ENCODE data around the gene IL4R. TPM values are rescaled to one million over a fixed set of nuclear protein-coding genes. Genes with fewer than 3 reads are reported as not detected.

The IL4R gene
- total and polyA plus RNA-seq, 2 experiments from 2014 or later: 6.4 to 17.6 TPM

DNA sequence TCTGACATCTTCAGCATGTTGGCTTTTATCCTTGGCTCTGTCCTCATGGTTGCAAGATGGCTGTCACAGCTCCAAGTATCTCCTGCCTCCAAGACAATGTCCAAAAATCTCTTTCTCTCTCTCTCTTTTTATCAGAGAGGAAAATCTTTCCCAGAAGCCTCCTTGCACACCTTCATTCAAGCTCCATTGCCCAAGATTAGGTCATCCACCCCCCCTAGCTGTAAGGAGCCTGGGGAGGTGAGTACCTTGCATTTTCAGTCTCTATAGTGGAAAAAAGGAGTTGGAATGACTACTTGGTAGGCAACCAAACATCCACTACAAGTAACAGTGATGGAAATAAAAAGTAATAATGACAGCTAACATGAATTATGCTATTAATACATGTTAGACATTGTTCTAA lies 23.2 kb upstream of the IL4R start:
- no peak for ATAC-seq
- H3K4me3 ChIP-seq: no peak overlapping the region
- H3K27me3 ChIP-seq (ENCODE audit: insufficient read depth): no peaks in the 10 kb centered on the region

More for the DNA sequence above, 23.2 kb upstream of the IL4R start:
- Mint-ChIP-seq H3K9me3 (peaks cover 3% of the 10 kb centered on the region; the same call in 1 of the 3 replicates), H3K27ac (no peak overlapping the region), H3K4me3 (no peak overlapping the region), H3K4me1 (no peaks in the 10 kb centered on the region), H3K27me3 (ENCODE audit: insufficient read depth, low read depth, poor library complexity) (peaks cover 5% of the 10 kb centered on the region), H3K36me3 (ENCODE audit: low read depth) (peaks cover 3% of the 10 kb centered on the region; the same call in 1 of the 3 replicates)
- no peak for TF ChIP-seq CREB1 (CRISPR knock-in tag; IDR thresholded peaks at IDR 0.05; ENCODE audit: low read depth)
- no peak for TF ChIP-seq JUNB (IDR thresholded peaks at IDR 0.05; ENCODE audit: unreplicated experiment)
- TF ChIP-seq, protein P1, sequence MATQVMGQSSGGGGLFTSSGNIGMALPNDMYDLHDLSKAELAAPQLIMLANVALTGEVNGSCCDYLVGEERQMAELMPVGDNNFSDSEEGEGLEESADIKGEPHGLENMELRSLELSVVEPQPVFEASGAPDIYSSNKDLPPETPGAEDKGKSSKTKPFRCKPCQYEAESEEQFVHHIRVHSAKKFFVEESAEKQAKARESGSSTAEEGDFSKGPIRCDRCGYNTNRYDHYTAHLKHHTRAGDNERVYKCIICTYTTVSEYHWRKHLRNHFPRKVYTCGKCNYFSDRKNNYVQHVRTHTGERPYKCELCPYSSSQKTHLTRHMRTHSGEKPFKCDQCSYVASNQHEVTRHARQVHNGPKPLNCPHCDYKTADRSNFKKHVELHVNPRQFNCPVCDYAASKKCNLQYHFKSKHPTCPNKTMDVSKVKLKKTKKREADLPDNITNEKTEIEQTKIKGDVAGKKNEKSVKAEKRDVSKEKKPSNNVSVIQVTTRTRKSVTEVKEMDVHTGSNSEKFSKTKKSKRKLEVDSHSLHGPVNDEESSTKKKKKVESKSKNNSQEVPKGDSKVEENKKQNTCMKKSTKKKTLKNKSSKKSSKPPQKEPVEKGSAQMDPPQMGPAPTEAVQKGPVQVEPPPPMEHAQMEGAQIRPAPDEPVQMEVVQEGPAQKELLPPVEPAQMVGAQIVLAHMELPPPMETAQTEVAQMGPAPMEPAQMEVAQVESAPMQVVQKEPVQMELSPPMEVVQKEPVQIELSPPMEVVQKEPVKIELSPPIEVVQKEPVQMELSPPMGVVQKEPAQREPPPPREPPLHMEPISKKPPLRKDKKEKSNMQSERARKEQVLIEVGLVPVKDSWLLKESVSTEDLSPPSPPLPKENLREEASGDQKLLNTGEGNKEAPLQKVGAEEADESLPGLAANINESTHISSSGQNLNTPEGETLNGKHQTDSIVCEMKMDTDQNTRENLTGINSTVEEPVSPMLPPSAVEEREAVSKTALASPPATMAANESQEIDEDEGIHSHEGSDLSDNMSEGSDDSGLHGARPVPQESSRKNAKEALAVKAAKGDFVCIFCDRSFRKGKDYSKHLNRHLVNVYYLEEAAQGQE (IDR thresholded peaks at IDR 0.05; ENCODE audit: unreplicated experiment): no peak
- TF ChIP-seq, protein P2, sequence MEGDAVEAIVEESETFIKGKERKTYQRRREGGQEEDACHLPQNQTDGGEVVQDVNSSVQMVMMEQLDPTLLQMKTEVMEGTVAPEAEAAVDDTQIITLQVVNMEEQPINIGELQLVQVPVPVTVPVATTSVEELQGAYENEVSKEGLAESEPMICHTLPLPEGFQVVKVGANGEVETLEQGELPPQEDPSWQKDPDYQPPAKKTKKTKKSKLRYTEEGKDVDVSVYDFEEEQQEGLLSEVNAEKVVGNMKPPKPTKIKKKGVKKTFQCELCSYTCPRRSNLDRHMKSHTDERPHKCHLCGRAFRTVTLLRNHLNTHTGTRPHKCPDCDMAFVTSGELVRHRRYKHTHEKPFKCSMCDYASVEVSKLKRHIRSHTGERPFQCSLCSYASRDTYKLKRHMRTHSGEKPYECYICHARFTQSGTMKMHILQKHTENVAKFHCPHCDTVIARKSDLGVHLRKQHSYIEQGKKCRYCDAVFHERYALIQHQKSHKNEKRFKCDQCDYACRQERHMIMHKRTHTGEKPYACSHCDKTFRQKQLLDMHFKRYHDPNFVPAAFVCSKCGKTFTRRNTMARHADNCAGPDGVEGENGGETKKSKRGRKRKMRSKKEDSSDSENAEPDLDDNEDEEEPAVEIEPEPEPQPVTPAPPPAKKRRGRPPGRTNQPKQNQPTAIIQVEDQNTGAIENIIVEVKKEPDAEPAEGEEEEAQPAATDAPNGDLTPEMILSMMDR (conservative IDR thresholded peaks at IDR 0.05; ENCODE audit: low read depth in 2 of 2): no peak
- no peak for TF ChIP-seq STAT1 (IDR thresholded peaks at IDR 0.05; ENCODE audit: unreplicated experiment)
- TF ChIP-seq NANOG (IDR thresholded peaks at IDR 0.05; ENCODE audit: borderline replicate concordance): no peak
- no peak for TF ChIP-seq EZH2phosphoT487 (IDR thresholded peaks at IDR 0.05; ENCODE audit: unreplicated experiment)
- TF ChIP-seq, protein P3, sequence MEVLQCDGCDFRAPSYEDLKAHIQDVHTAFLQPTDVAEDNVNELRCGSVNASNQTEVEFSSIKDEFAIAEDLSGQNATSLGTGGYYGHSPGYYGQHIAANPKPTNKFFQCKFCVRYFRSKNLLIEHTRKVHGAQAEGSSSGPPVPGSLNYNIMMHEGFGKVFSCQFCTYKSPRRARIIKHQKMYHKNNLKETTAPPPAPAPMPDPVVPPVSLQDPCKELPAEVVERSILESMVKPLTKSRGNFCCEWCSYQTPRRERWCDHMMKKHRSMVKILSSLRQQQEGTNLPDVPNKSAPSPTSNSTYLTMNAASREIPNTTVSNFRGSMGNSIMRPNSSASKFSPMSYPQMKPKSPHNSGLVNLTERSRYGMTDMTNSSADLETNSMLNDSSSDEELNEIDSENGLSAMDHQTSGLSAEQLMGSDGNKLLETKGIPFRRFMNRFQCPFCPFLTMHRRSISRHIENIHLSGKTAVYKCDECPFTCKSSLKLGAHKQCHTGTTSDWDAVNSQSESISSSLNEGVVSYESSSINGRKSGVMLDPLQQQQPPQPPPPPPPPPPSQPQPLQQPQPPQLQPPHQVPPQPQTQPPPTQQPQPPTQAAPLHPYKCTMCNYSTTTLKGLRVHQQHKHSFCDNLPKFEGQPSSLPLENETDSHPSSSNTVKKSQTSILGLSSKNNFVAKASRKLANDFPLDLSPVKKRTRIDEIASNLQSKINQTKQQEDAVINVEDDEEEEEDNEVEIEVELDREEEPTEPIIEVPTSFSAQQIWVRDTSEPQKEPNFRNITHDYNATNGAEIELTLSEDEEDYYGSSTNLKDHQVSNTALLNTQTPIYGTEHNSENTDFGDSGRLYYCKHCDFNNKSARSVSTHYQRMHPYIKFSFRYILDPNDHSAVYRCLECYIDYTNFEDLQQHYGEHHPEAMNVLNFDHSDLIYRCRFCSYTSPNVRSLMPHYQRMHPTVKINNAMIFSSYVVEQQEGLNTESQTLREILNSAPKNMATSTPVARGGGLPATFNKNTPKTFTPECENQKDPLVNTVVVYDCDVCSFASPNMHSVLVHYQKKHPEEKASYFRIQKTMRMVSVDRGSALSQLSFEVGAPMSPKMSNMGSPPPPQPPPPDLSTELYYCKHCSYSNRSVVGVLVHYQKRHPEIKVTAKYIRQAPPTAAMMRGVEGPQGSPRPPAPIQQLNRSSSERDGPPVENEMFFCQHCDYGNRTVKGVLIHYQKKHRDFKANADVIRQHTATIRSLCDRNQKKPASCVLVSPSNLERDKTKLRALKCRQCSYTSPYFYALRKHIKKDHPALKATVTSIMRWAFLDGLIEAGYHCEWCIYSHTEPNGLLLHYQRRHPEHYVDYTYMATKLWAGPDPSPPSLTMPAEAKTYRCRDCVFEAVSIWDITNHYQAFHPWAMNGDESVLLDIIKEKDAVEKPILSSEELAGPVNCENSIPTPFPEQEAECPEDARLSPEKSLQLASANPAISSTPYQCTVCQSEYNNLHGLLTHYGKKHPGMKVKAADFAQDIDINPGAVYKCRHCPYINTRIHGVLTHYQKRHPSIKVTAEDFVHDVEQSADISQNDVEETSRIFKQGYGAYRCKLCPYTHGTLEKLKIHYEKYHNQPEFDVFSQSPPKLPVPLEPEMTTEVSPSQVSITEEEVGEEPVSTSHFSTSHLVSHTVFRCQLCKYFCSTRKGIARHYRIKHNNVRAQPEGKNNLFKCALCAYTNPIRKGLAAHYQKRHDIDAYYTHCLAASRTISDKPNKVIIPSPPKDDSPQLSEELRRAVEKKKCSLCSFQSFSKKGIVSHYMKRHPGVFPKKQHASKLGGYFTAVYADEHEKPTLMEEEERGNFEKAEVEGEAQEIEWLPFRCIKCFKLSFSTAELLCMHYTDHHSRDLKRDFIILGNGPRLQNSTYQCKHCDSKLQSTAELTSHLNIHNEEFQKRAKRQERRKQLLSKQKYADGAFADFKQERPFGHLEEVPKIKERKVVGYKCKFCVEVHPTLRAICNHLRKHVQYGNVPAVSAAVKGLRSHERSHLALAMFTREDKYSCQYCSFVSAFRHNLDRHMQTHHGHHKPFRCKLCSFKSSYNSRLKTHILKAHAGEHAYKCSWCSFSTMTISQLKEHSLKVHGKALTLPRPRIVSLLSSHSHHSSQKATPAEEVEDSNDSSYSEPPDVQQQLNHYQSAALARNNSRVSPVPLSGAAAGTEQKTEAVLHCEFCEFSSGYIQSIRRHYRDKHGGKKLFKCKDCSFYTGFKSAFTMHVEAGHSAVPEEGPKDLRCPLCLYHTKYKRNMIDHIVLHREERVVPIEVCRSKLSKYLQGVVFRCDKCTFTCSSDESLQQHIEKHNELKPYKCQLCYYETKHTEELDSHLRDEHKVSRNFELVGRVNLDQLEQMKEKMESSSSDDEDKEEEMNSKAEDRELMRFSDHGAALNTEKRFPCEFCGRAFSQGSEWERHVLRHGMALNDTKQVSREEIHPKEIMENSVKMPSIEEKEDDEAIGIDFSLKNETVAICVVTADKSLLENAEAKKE (CRISPR knock-in tag; IDR thresholded peaks at IDR 0.05): no peak
- TF ChIP-seq ZNF114 (CRISPR knock-in tag; IDR thresholded peaks at IDR 0.05): no peak
- TF ChIP-seq, protein P4, sequence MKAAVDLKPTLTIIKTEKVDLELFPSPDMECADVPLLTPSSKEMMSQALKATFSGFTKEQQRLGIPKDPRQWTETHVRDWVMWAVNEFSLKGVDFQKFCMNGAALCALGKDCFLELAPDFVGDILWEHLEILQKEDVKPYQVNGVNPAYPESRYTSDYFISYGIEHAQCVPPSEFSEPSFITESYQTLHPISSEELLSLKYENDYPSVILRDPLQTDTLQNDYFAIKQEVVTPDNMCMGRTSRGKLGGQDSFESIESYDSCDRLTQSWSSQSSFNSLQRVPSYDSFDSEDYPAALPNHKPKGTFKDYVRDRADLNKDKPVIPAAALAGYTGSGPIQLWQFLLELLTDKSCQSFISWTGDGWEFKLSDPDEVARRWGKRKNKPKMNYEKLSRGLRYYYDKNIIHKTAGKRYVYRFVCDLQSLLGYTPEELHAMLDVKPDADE (IDR thresholded peaks at IDR 0.05): no peak
- TF ChIP-seq POLR2AphosphoS5 (IDR thresholded peaks at IDR 0.05; ENCODE audit: low read depth): no peak
- TF ChIP-seq ZNF331 (CRISPR knock-in tag; IDR thresholded peaks at IDR 0.05; ENCODE audit: low read depth): no peak
- no peak for TF ChIP-seq EZH2 (IDR thresholded peaks at IDR 0.05; ENCODE audit: low read depth, unreplicated experiment)
- Histone ChIP-seq H2AFZ (no peak overlapping the region), H3K79me2 (replicated peaks; ENCODE audit: insufficient read depth) (no peaks in the 10 kb centered on the region), H3K4me2 (no peak overlapping the region), H3K27ac (ENCODE audit: low read depth) (no peak overlapping the region), H3F3A (replicated peaks; ENCODE audit: low read depth) (no peaks in the 10 kb centered on the region), H3K4me1 (ENCODE audit: insufficient read depth) (no peaks in the 10 kb centered on the region), H4K20me1 (replicated peaks; ENCODE audit: insufficient read depth) (no peaks in the 10 kb centered on the region), H3K9me2 (ENCODE audit: insufficient read depth) (no peaks in the 10 kb centered on the region), H3K36me3 (ENCODE audit: insufficient read depth) (no peaks in the 10 kb centered on the region)
- no peak for DNase-seq (ENCODE audit: low spot score)

Measured in GM23338 (cell line).